Astrocyte (in vitro differentiated cells and primary cell): ENCODE data around the gene VWA8. TPM values are rescaled to one million over a fixed set of nuclear protein-coding genes. Genes with fewer than 3 reads are reported as not detected.

Source experiments
- DNase-seq: peaks from one replicate; pipeline ENCODE4 v3.0.0-alpha.2; 2010; ENCODE audit warnings: low read depth
- FAIRE-seq: peaks from 2 replicates; lab custom pipeline; 2011; peaks lifted over from hg19 to GRCh38; lab: Jason Lieb, UNC
- H2AFZ ChIP-seq: 2 replicates; pipeline ENCODE4 v1.6.0; 2012; ENCODE audit warnings: low read depth, low read length, inconsistent platforms
- H3K27ac ChIP-seq: 2 replicates; pipeline ENCODE4 v1.5.1; 2011; ENCODE audit warnings: low read depth, low read length, inconsistent platforms
- H3K27me3 ChIP-seq: 2 replicates; pipeline ENCODE4 v1.6.0; 2011; ENCODE audit warnings: low read length, inconsistent platforms; ENCODE audit not compliant: insufficient read depth
- H3K36me3 ChIP-seq: 2 replicates; pipeline ENCODE4 v1.5.1; 2011; ENCODE audit warnings: low read length, inconsistent platforms; ENCODE audit not compliant: insufficient read depth
- H3K4me1 ChIP-seq: 2 replicates; pipeline ENCODE4 v1.5.1; 2011; ENCODE audit warnings: low read length, inconsistent platforms; ENCODE audit not compliant: insufficient read depth
- H3K4me2 ChIP-seq: 2 replicates; pipeline ENCODE4 v1.6.0; 2012; ENCODE audit warnings: low read length, inconsistent platforms
- H3K4me3 ChIP-seq: 2 replicates; pipeline ENCODE4 v1.5.1; 2011; ENCODE audit warnings: low read depth, mild to moderate bottlenecking, low read length, inconsistent platforms; ENCODE audit not compliant: insufficient read depth
- H3K79me2 ChIP-seq: 2 replicates; pipeline ENCODE4 v1.6.0; 2012; ENCODE audit warnings: mild to moderate bottlenecking, low read length, inconsistent platforms; ENCODE audit not compliant: insufficient read depth
- H3K9ac ChIP-seq: 2 replicates; pipeline ENCODE4 v1.6.0; 2012; ENCODE audit warnings: mild to moderate bottlenecking, low read length, inconsistent platforms
- H3K9me3 ChIP-seq: 2 replicates; pipeline ENCODE4 v1.5.1; 2012; ENCODE audit warnings: low read depth, mild to moderate bottlenecking, low read length, inconsistent platforms; ENCODE audit not compliant: insufficient read depth
- H4K20me1 ChIP-seq: 2 replicates; pipeline ENCODE4 v1.6.0; 2012; ENCODE audit warnings: low read length, inconsistent platforms; ENCODE audit not compliant: insufficient read depth
- H3K27ac Mint-ChIP-seq: one replicate; pipeline ENCODE4 v1.8.0; 2021; ENCODE audit warnings: mild to moderate bottlenecking, mixed read lengths; ENCODE audit not compliant: unreplicated experiment
- H3K27me3 Mint-ChIP-seq: one replicate; pipeline ENCODE4 v1.8.0; 2021; ENCODE audit warnings: low read depth, mixed read lengths; ENCODE audit not compliant: unreplicated experiment
- H3K36me3 Mint-ChIP-seq: one replicate; pipeline ENCODE4 v1.8.0; 2021; ENCODE audit warnings: low read depth, mixed read lengths; ENCODE audit not compliant: unreplicated experiment
- H3K4me1 Mint-ChIP-seq: one replicate; pipeline ENCODE4 v1.8.0; 2021; ENCODE audit warnings: low read depth, mixed read lengths; ENCODE audit not compliant: unreplicated experiment
- H3K4me3 Mint-ChIP-seq: one replicate; pipeline ENCODE4 v1.8.0; 2021; ENCODE audit warnings: mild to moderate bottlenecking, moderate library complexity, mixed read lengths; ENCODE audit not compliant: unreplicated experiment
- H3K9me3 Mint-ChIP-seq: one replicate; pipeline ENCODE4 v1.8.0; 2021; ENCODE audit warnings: mild to moderate bottlenecking, mixed read lengths; ENCODE audit not compliant: unreplicated experiment
- EZH2 ChIP-seq: IDR thresholded peaks from 2 replicates; pipeline ENCODE4 v1.6.1; 2012; ENCODE audit warnings: mild to moderate bottlenecking, low read length, inconsistent platforms; ENCODE audit not compliant: insufficient read depth
- microRNA-seq: library from miRNA; unstranded; fragments of <30 nt; microRNA quantifications from one replicate; pipeline ENCODE4 v1.2.0, GENCODE V29; 2020
- total RNA-seq: library from RNA; stranded (reverse); gene quantifications from 2 replicates; pipeline ENCODE4 v1.2.1, GENCODE V29; 2021

Gene VWA8
- total RNA-seq, 1 donor from 2014 or later = 15.6 TPM

- no peak overlapping the region for H3K4me3 Mint-ChIP-seq
- no peaks in the 10 kb centered on the region for H3K4me1 ChIP-seq
- no peak for FAIRE-seq
- H3K9me3 Mint-ChIP-seq = peaks cover 6% of the 10 kb centered on the region
- no peaks in the 10 kb centered on the region for H3K27me3 ChIP-seq
- peaks cover 2% of the 10 kb centered on the region for H3K36me3 Mint-ChIP-seq
- no peaks in the 10 kb centered on the region for H3K36me3 ChIP-seq
- no peaks in the 10 kb centered on the region for H3K4me1 Mint-ChIP-seq
- H3K79me2 ChIP-seq = no peaks in the 10 kb centered on the region
- no peak overlapping the region for H3K27ac Mint-ChIP-seq
- H3K27me3 Mint-ChIP-seq = peaks cover 18% of the 10 kb centered on the region
- no peak overlapping the region for H2AFZ ChIP-seq
- TF ChIP-seq EZH2 = no peak
- no peaks in the 10 kb centered on the region for H3K9me3 ChIP-seq
- no peak for DNase-seq
- H3K4me3 ChIP-seq = no peak overlapping the region
- no peak overlapping the region for H3K4me2 ChIP-seq
- no peak overlapping the region for H3K27ac ChIP-seq
- no peak overlapping the region for H3K9ac ChIP-seq
- no peaks in the 10 kb centered on the region for H4K20me1 ChIP-seq
Measured at GRCh38 chr13:41520016-41520659, 440.8 kb downstream of the VWA8 start.

Small RNAs within 50 kb of the gene (microRNA-seq; reads per million reads assigned to microRNA genes)
- 1.4 reads per million for gene MIR5006

Other genes starting within 250 kb of the VWA8 start
- 16.4 and 19.2 TPM in 2 replicates for gene DGKH, start 87.5 kb upstream of the VWA8 start, total RNA-seq